Upper lobe of right lung (tissue), 1 donor: Measurements from ENCODE around the gene P2RX3. TPM values are rescaled to one million over a fixed set of nuclear protein-coding genes. Genes with fewer than 3 reads are reported as not detected.

Experiments
- ATAC-seq: fragments of 200-7000 bp; cut with Tn5 transposase; one replicate; pipeline ENCODE4 v1.9.1; 2020; ENCODE audit warnings: mild to moderate bottlenecking, moderate library complexity
- DNase-seq: peaks from one replicate; pipeline ENCODE4 v3.0.0-alpha.2; 2020
- H3K27ac ChIP-seq: fragments of 200-600 bp; one replicate; pipeline ENCODE4 v1.8.0; 2022
- H3K27me3 ChIP-seq: fragments of 200-600 bp; one replicate; pipeline ENCODE4 v1.8.0; 2022; ENCODE audit warnings: mild to moderate bottlenecking
- H3K36me3 ChIP-seq: fragments of 200-600 bp; one replicate; pipeline ENCODE4 v1.8.0; 2022
- H3K4me1 ChIP-seq: fragments of 200-600 bp; one replicate; pipeline ENCODE4 v1.8.0; 2022
- H3K4me3 ChIP-seq: fragments of 200-600 bp; one replicate; pipeline ENCODE4 v1.8.0; 2022; ENCODE audit warnings: mild to moderate bottlenecking
- H3K9me3 ChIP-seq: fragments of 200-600 bp; one replicate; pipeline ENCODE4 v1.8.0; 2022
- CTCF ChIP-seq: fragments of 200-600 bp; IDR thresholded peaks from one replicate; pipeline ENCODE4 v1.8.0; 2022; ENCODE audit warnings: antibody characterized with exemption
- intact Hi-C: fragments of 100-400 bp; cut with DNase I; formaldehyde crosslinking; loops from one replicate; pipeline ENCODE4 v1.11.0; 2022
- total RNA-seq: library from RNA; stranded (reverse); fragmentation: NEBNext Ultra II Directional; extraction: Animal tissue kit (Norgen Biotek cat#: 25700); gene quantifications from one replicate; pipeline ENCODE4 v1.2.1, GENCODE V29; 2021
- donor health status: DM: no; HTN: yes; CAD: no; lungs with severe emphysema.

The P2RX3 gene
- total RNA-seq, 1 donor from 2014 or later = not detected

DNA sequence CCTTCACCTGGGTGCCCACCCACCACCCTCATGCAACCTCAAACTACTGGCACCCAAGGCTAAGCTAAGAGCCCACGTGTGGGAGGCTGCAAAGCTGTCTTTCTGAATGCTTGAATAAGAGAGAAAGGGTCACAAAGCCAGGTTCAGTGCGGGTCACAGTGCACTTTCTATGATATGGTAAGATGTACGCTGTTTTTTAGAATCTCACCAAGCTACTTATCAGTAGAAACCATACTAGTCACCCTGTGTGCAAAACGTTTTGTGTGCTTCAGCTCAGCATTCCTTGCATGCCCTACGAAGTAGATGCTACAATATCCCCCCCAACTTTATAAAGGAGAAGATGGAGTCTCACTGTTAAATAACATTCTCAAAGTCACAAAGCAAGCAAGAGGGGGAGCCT lies 14.9 kb downstream of the P2RX3 start:
- Histone ChIP-seq H3K9me3 (no peaks in the 10 kb centered on the region), H3K27me3 (no peaks in the 10 kb centered on the region), H3K4me1 (peaks cover 9% of the 10 kb centered on the region), H3K27ac (no peak overlapping the region), H3K36me3 (no peaks in the 10 kb centered on the region), H3K4me3 (no peak overlapping the region)
- ATAC-seq = no peak
- intact Hi-C loops = no loop called here
- no peak for TF ChIP-seq CTCF
- DNase-seq = no peak

DNA sequence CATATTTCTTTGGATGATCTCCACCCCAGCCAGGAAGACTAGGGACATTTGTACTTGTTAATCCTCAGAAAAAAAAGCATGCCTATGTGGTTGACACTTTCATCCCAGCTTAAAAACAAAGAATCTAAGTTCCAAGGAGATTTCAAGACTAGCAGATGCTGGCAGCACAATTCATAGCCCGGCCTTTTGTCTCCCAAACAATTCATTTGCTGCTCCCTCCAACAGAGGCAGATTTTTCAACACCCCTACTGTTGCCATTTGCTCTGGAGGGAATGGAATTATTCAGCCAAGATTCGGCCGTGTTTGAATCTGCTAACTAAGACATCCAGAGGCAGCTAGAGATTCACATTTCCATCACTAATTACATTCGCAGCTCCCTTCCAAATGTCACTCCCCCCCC lies 15.3 kb downstream of the P2RX3 start:
- DNase-seq = no peak
- H3K4me3 ChIP-seq = no peak overlapping the region
- H3K36me3 ChIP-seq = no peaks in the 10 kb centered on the region
- intact Hi-C loops = no loop called here
- no peaks in the 10 kb centered on the region for H3K27me3 ChIP-seq
- H3K27ac ChIP-seq = no peak overlapping the region
- no peaks in the 10 kb centered on the region for H3K9me3 ChIP-seq
- no peak for TF ChIP-seq CTCF
- peaks cover 12% of the 10 kb centered on the region for H3K4me1 ChIP-seq
- ATAC-seq = no peak

GRCh38 chr11:57353852-57354251 lies 15.7 kb downstream of the P2RX3 start:
- peak; percentile 32 for ATAC-seq
- Histone ChIP-seq H3K9me3 (no peaks in the 10 kb centered on the region), H3K36me3 (no peaks in the 10 kb centered on the region), H3K4me1 (peaks cover 12% of the 10 kb centered on the region), H3K4me3 (no peak overlapping the region), H3K27me3 (no peaks in the 10 kb centered on the region), H3K27ac (no peak overlapping the region)
- intact Hi-C loops = no loop called here
- DNase-seq = no peak
- TF ChIP-seq CTCF = no peak

GRCh38 chr11:57354699-57355098 lies 16.5 kb downstream of the P2RX3 start:
- intact Hi-C loops = no loop called here
- ATAC-seq (peak; percentile 54), DNase-seq (no peak)

GRCh38 chr11:57356268-57356667 lies 18.1 kb downstream of the P2RX3 start:
- no peak overlapping the region for H3K27ac ChIP-seq
- ATAC-seq = no peak
- no peak for TF ChIP-seq CTCF
- no peaks in the 10 kb centered on the region for H3K9me3 ChIP-seq
- no peaks in the 10 kb centered on the region for H3K36me3 ChIP-seq
- H3K27me3 ChIP-seq = no peaks in the 10 kb centered on the region
- intact Hi-C loops = no loop called here
- no peak for DNase-seq
- H3K4me3 ChIP-seq = no peak overlapping the region
- peaks cover 12% of the 10 kb centered on the region for H3K4me1 ChIP-seq

More at GRCh38 chr11:57354699-57355098, 16.5 kb downstream of the P2RX3 start:
- Histone ChIP-seq H3K4me3 (no peak overlapping the region), H3K9me3 (no peaks in the 10 kb centered on the region), H3K27me3 (no peaks in the 10 kb centered on the region), H3K36me3 (no peaks in the 10 kb centered on the region), H3K27ac (no peak overlapping the region), H3K4me1 (peaks cover 12% of the 10 kb centered on the region)
- TF ChIP-seq CTCF = no peak

GRCh38 chr11:57357310-57357709 lies 19.2 kb downstream of the P2RX3 start:
- peaks cover 12% of the 10 kb centered on the region for H3K4me1 ChIP-seq
- no peaks in the 10 kb centered on the region for H3K9me3 ChIP-seq
- no peak overlapping the region for H3K4me3 ChIP-seq
- ATAC-seq = no peak
- TF ChIP-seq CTCF = no peak
- H3K27ac ChIP-seq = peak overlapping the region; percentile 3
- no peak for DNase-seq
- no peaks in the 10 kb centered on the region for H3K27me3 ChIP-seq
- intact Hi-C loops = no loop called here
- H3K36me3 ChIP-seq = no peaks in the 10 kb centered on the region
